SK-N-MC (cell line): Measurements from ENCODE around the gene S100A2.

Experiments used
- EZH2 ChIP-seq: fragments of 200-600 bp; sonication (generic); IDR thresholded peaks from one replicate; pipeline ENCODE4 v1.6.1; 2017; ENCODE audit warnings: antibody characterized with exemption
- FOXP2 ChIP-seq: optimal IDR thresholded peaks from 2 replicates; pipeline ENCODE3; 2011; ENCODE audit warnings: mild to moderate bottlenecking, moderate library complexity; ENCODE audit not compliant: insufficient read depth; ENCODE audit errors: extremely low read length, control extremely low read depth
- POLR2AphosphoS5 ChIP-seq: IDR thresholded peaks from 2 replicates; pipeline ENCODE4 v1.6.1; 2012; ENCODE audit warnings: mild to moderate bottlenecking, low read depth, low read length, borderline replicate concordance

- no peak for TF ChIP-seq EZH2
- no peak for TF ChIP-seq POLR2AphosphoS5
- no peak for TF ChIP-seq FOXP2
Observed at GRCh38 chr1:153572569-153573015, 6.9 kb upstream of the S100A2 start.
